Thyroid gland (tissue), 4 donors: ENCODE data around the gene TP73.

Experiments used
- CTCF ChIP-seq, 6 experiments: fragments of 200-600 bp in 3 of 6; fragments of 450-650 bp in 3 of 6; sonication (generic) in 3 of 6; IDR thresholded peaks; one replicate each; pipeline ENCODE4 v1.5.1; 2016 to 2019; ENCODE audit warnings: antibody characterized with exemption in 6 of 6, mild to moderate bottlenecking in 2 of 6, inconsistent platforms in 1 of 6, moderate library complexity in 1 of 6
- POLR2A ChIP-seq, 2 donors: fragments of 450-650 bp; IDR thresholded peaks; one replicate each; pipeline ENCODE4 v1.6.1; 2017; ENCODE audit warnings: antibody characterized with exemption in 2 of 2, mild to moderate bottlenecking in 2 of 2, moderate library complexity in 1 of 2

DNA sequence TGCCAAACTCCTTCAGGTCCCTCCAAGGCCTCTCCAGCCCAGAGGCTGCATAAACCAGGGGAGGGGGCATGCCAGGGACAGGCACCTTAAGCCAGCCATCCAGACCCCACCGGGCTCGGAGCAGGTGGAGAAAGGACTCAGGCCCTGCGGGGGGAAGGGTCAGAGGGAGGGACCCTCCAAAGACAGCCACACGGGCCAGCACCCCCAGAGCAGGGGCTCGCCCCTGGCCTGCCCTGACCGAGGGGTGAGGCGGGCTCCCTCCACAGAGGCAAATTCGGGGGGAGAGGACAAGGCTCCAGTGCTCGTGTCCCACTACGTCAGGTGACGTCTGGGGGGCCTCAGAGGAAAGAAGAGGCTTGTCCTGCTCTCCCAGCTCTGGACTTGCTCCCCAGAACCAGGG is 49.2 kb upstream of the TP73 start:
- TF ChIP-seq CTCF (IDR thresholded peaks at IDR 0.05) (no peak), POLR2A (IDR thresholded peaks at IDR 0.05) (no peak)
